Measurements from ENCODE around the gene EGLN1. TPM values are rescaled to one million over a fixed set of nuclear protein-coding genes. Genes with fewer than 3 reads are reported as not detected.

Gene EGLN1
- 60.5 TPM for total RNA-seq

DNA sequence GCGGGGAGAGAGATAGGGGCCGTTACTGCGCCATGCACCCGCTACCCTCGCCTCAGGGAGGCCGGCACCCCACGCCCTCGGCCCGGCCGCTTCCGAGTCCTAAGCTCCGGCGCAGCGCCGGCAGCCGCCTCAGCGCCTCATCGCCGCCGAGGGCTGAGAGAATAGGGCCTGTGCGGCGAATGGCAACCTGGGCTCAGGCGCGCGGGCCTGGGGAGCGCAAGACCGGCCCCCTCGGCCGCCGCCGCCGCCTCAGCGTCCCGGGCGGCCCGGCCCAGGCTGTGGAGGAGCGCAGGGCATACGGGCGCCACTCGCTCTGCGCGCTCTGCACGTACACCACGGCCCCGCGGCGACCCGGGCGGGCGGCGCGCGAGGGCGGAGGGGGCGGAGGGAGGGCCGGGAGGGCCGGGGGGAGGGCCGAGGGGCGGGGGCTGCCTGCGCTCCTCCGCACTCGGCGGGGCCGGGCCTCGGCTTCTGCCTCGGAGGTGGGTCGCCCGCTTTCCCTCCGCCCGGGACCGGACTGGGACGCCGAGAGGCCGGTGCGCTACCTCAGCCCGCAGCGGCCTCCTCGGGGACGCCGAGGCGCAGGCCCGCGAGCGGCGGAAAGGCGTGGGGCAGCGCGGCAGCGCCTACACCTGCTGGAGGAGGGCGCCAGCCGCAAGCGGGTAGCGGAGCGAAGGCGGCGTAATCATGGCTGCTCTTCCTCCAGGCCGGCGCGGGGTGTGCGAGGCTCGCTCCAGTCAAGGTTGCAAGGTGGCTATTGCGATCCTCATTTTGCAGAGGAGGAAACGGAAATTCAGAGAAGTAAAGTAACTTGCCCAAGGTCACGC is at the start of gene EGLN1:
EGLN1 (minus strand) TSS at position 317 of the 827 bp plus-strand sequence. CDS start 399 bp downstream, outside the sequence.

DNA sequence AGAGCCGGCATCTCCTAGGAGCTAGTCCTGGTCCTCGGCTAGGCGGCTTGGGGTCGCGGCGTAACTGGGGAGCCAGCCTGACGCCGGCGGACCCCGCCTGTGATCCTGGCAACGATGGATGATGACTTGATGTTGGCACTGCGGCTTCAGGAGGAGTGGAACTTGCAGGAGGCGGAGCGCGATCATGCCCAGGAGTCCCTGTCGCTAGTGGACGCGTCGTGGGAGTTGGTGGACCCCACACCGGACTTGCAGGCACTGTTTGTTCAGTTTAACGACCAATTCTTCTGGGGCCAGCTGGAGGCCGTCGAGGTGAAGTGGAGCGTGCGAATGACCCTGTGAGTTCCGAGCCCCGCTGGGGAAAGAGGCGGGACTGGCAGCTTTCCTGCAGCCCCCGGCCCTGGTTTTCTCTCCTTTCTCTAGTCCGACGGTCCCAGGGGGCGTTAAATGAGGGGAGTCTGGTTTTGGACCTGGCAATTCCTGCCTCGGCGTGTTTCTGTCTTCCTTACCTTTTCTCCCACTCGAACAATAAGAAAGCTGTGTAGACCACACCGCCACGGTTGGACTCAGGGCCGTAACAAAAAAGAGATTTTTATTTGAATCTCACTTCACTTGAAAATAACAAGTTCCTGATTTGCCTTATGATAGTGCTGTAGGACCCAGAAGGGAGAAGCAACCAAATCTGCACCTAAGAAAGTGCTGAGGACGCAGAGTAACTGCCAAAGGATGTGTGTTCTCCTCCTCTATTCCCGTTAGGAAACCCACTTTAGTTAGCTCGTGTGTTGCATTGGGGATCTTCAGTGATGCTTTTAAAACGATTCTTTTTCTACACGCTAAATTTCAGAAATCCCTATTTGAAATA is 83.6 kb downstream of the EGLN1 start, which contains the start of gene SPRTN:
SPRTN (plus strand) TSS at position 24 of the 859 bp plus-strand sequence; CDS start at position 115, 91 bp downstream.

DNA sequence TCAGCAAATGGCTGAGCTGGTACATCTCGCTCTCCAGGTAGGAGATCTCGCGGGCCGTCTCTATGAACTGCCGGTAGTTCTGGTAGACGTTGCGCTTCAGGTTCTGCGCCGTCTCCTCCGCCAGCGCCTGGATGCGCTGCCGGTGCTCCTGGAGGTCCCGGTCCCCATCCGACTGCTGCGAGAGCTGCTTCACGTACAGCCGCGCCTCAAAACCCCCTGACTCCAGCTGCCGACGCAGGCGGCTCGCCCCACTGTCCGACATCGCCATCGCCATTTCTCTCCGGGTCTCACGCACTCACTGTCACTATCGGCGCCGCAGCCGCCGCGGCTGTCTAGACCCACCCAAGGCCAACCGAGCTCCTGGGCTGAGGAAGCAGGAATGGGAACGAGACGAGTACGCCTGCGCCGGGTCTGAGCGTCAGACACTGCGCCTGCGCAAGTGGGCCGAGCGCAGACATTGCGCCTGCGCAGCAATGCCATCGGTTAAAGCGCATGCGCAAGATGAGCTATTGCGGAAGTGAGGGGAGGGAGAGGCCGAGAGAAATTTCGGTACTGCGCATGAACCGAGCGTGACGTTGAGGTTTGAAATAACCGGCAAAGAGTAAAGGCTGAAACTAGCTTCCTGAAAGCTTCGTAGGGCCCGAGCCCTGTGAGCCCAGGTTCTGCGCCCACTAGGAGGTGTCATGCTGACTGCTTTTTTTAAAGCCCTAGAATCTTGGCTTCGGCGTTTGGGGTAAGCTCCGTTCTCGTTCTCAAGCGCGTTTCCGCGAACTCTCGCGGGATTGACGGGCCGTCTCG is 84.4 kb downstream of the EGLN1 start, which contains the start of gene EXOC8:
EXOC8 (minus strand) TSS at position 381 of the 798 bp plus-strand sequence; CDS start at position 274, 107 bp downstream.

Other genes with a start within 250 kb of the EGLN1 start
- gene GNPAT, start 181.1 kb downstream of the EGLN1 start, total RNA-seq = 44.4 TPM
- gene EXOC8, start 84.4 kb downstream of the EGLN1 start, total RNA-seq = 27.1 TPM
- gene SPRTN, start 84.0 kb downstream of the EGLN1 start, total RNA-seq = 19.2 TPM
- 57.1 TPM for gene TSNAX, start 106.4 kb upstream of the EGLN1 start, total RNA-seq
- 37.0 TPM for gene DISC1, start 204.5 kb upstream of the EGLN1 start, total RNA-seq

All from camera-type eye (tissue), 1 donor.